ENCODE results near the gene FCMR. TPM values are rescaled to one million over a fixed set of nuclear protein-coding genes. Genes with fewer than 3 reads are reported as not detected.

FCMR gene
- total RNA-seq, 3 donors from 2014 or later, result 1.6 to 5.6 (median 4.6) TPM

GRCh38 chr1:206913766-206914537 is 7.8 kb downstream of the FCMR start:
- Histone ChIP-seq H3K4me3 (no peak overlapping the region), H3K4me1 (ENCODE audit: low read depth) (peaks cover 11% of the 10 kb centered on the region), H3K36me3 (ENCODE audit: low read depth) (no peaks in the 10 kb centered on the region), H3K9me3 (no peaks in the 10 kb centered on the region)
- ATAC-seq, result no peak
- TF ChIP-seq CTCF (IDR thresholded peaks at IDR 0.05), result no peak
- intact Hi-C loops (cut with DNase I, micrococcal nuclease), result loop anchor here (5.0 to 10.0 kb wide), 4 partner anchors 102 to 279 kb away; partner anchors contain the start of gene DYRK3 (in 1 of the 2)
- no peak for DNase-seq

DNA sequence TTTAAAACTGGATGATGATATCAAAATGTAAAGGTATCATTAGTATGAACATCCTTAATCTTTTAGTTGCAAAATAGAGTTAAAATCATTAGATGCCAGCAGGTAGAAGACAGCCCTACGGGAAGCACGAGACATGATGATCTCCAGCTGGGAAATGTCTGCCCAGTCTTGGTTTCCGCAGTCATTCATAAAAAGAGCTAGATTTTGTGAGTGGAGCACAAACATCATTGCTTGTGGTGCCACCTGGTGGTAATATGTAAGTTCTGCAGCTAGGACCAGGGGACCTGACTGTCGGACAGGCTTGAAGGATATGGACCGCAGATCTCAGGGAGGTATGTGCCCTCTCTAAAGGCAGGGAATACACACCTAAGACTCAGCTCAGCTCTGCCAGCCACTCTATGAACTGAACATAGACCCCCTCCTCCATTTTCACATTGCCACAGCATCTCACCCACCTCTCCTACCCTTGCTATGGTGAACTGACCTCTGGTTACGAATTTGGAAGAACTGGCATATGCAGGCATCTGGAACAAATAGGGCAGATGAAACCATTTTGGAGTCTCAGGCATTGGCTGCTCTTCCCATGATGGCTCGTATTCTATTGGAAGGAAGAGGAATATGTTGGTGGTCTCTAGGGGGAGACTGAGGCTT is 9.2 kb downstream of the FCMR start:
- peak in 2 of 3 donors; percentile 60 to 81 for DNase-seq
- intact Hi-C loops (cut with DNase I, micrococcal nuclease), result loop anchor here (5.0 to 10.0 kb wide), 4 partner anchors 100 to 278 kb away; partner anchors contain the start of gene DYRK3 (in 1 of the 2)
- peak; percentile 72 for TF ChIP-seq CTCF (IDR thresholded peaks at IDR 0.05)
- no peaks in the 10 kb centered on the region for H3K9me3 ChIP-seq
- no peaks in the 10 kb centered on the region for H3K36me3 ChIP-seq (ENCODE audit: low read depth)
- H3K4me3 ChIP-seq, result no peak overlapping the region
- H3K4me1 ChIP-seq (ENCODE audit: low read depth), result peaks cover 16% of the 10 kb centered on the region
- ATAC-seq, result peak; percentile 65

- no peaks in the 10 kb centered on the region for H3K9me3 ChIP-seq
- peaks cover 16% of the 10 kb centered on the region for H3K4me1 ChIP-seq (ENCODE audit: low read depth)
- no peak overlapping the region for H3K4me3 ChIP-seq
- TF ChIP-seq CTCF (IDR thresholded peaks at IDR 0.05), result peak; percentile 77
- H3K36me3 ChIP-seq (ENCODE audit: low read depth), result no peaks in the 10 kb centered on the region
- intact Hi-C loops (cut with DNase I, micrococcal nuclease), result loop anchor here (5.0 to 10.0 kb wide), 4 partner anchors 99 to 276 kb away; partner anchors contain the start of gene DYRK3 (in 1 of the 2)
- peak in 1 of 3 donors; percentile 60 for DNase-seq
- ATAC-seq, result peak; percentile 50
Observed at GRCh38 chr1:206911064-206911663, 10.6 kb downstream of the FCMR start.

DNA sequence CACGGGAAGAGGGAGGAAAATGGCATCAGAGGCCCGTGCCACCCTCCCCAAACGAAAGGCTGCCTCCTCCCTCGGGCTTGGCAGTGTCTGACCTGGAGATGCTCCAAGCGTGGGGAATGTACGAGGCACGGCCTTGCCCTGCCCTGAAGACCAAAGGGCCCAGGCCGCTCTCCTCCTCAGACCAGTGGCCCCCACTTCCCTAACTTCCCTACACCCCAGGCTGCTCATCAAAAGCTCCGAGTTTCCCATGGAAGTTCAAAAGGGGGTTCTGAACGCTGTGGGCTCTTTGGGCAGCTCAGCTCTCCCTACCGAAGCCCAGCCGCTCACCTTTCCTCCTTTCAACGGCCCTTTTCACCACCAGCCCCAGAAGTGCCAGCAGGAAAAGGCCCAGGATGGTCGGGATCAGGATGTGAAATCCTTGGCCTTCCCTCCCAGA is 11.8 kb downstream of the FCMR start:
- H3K4me3 ChIP-seq, result no peak overlapping the region
- ATAC-seq, result peak; percentile 14
- no peaks in the 10 kb centered on the region for H3K9me3 ChIP-seq
- no peak for DNase-seq
- intact Hi-C loops (cut with DNase I, micrococcal nuclease), result loop anchor here (5.0 to 10.0 kb wide), 4 partner anchors 98 to 275 kb away; partner anchors contain the start of gene DYRK3 (in 1 of the 2)
- H3K4me1 ChIP-seq (ENCODE audit: low read depth), result peaks cover 18% of the 10 kb centered on the region
- TF ChIP-seq CTCF (IDR thresholded peaks at IDR 0.05), result no peak
- no peaks in the 10 kb centered on the region for H3K36me3 ChIP-seq (ENCODE audit: low read depth)

- ATAC-seq, result peak; percentile 85
- no peak overlapping the region for H3K4me3 ChIP-seq
- no peaks in the 10 kb centered on the region for H3K9me3 ChIP-seq
- TF ChIP-seq CTCF (IDR thresholded peaks at IDR 0.05), result no peak
- peaks cover 18% of the 10 kb centered on the region for H3K4me1 ChIP-seq (ENCODE audit: low read depth)
- intact Hi-C loops (cut with DNase I, micrococcal nuclease), result no loop called here
- peak; percentile 79 to 86 (median 84) for DNase-seq
- no peaks in the 10 kb centered on the region for H3K36me3 ChIP-seq (ENCODE audit: low read depth)
Observed at GRCh38 chr1:206909161-206909882, 12.4 kb downstream of the FCMR start.

All from mucosa of descending colon (tissue), 3 donors.